ENCODE results near the gene CNPY3. TPM values are rescaled to one million over a fixed set of nuclear protein-coding genes. Genes with fewer than 3 reads are reported as not detected.

The CNPY3 gene
- total RNA-seq, 4 donors from 2014 or later = 23.2 to 130 (median 39.1) TPM

- H3K4me1 ChIP-seq = peaks cover 0 to 6% of the 10 kb centered on the region in 2 donors
- peak; percentile 38 to 39 for DNase-seq
- H3K27ac ChIP-seq = no peak within 1 kb of the TSS
- no peaks in the 10 kb centered on the region for H3K36me3 ChIP-seq
- no peaks in the 10 kb centered on the region for H3K9me3 ChIP-seq
- no peaks in the 10 kb centered on the region for H3K27me3 ChIP-seq
- peak within 1 kb of the TSS; percentile 41 to 47 for H3K4me3 ChIP-seq
- TF ChIP-seq CTCF (IDR thresholded peaks at IDR 0.05) = no peak
- peak in 1 of 2 donors; percentile 31 for TF ChIP-seq POLR2A (IDR thresholded peaks at IDR 0.05)
- intact Hi-C loops (cut with DNase I; ENCODE audit: low total_unique reads) = no loop called here
These were observed 31.2 kb downstream of the CNPY3 start, which contains the start of gene GNMT for GRCh38 chr6:42960243-42961019. TSS of gene GNMT (plus strand) at chr6:42960754. CDS start at chr6:42960768, 14 bp downstream.

- peaks cover 0 to 6% of the 10 kb centered on the region in 2 donors for H3K4me1 ChIP-seq
- H3K27me3 ChIP-seq = no peaks in the 10 kb centered on the region
- H3K9me3 ChIP-seq = no peaks in the 10 kb centered on the region
- H3K36me3 ChIP-seq = no peaks in the 10 kb centered on the region
- intact Hi-C loops (cut with DNase I; ENCODE audit: low total_unique reads) = no loop called here
- TF ChIP-seq CTCF (IDR thresholded peaks at IDR 0.05) = no peak
- TF ChIP-seq POLR2A (IDR thresholded peaks at IDR 0.05) = no peak
- peak overlapping the region; percentile 41 to 47 for H3K4me3 ChIP-seq
- no peak for DNase-seq
- no peak overlapping the region for H3K27ac ChIP-seq
These were observed 31.8 kb downstream of the CNPY3 start for GRCh38 chr6:42961020-42961470.

GRCh38 chr6:42962096-42962495 is 32.8 kb downstream of the CNPY3 start:
- no peak for TF ChIP-seq POLR2A (IDR thresholded peaks at IDR 0.05)
- TF ChIP-seq CTCF (IDR thresholded peaks at IDR 0.05) = no peak
- no peak overlapping the region for H3K27ac ChIP-seq
- intact Hi-C loops (cut with DNase I; ENCODE audit: low total_unique reads) = no loop called here
- H3K9me3 ChIP-seq = no peaks in the 10 kb centered on the region
- no peak overlapping the region for H3K4me3 ChIP-seq
- H3K36me3 ChIP-seq = no peaks in the 10 kb centered on the region
- H3K27me3 ChIP-seq = no peaks in the 10 kb centered on the region
- H3K4me1 ChIP-seq = peaks cover 0 to 6% of the 10 kb centered on the region in 2 donors
- no peak for DNase-seq

- no peaks in the 10 kb centered on the region for H3K36me3 ChIP-seq
- TF ChIP-seq CTCF (IDR thresholded peaks at IDR 0.05) = no peak
- no peak for TF ChIP-seq POLR2A (IDR thresholded peaks at IDR 0.05)
These were observed 33.4 kb downstream of the CNPY3 start for GRCh38 chr6:42962502-42963178.

More at GRCh38 chr6:42962502-42963178, 33.4 kb downstream of the CNPY3 start:
- Histone ChIP-seq H3K27me3 (no peaks in the 10 kb centered on the region), H3K4me3 (no peak overlapping the region), H3K9me3 (no peaks in the 10 kb centered on the region), H3K27ac (no peak overlapping the region), H3K4me1 (peaks cover 0 to 6% of the 10 kb centered on the region in 2 donors)
- intact Hi-C loops (cut with DNase I; ENCODE audit: low total_unique reads) = no loop called here
- DNase-seq = no peak

Data from uterus (tissue), 4 donors.